NCI-H187 (cell line): Measurements from ENCODE around the gene GBP7.
"Not testable (repeated sequence)": the region's sequence is repeated elsewhere in the genome, so short reads cannot be mapped to it uniquely, and the experiment has no call there.

Source experiments
- DNase-seq, 2 experiments: peaks; one replicate each; lab custom pipeline; 2025; lab: John Stamatoyannopoulos, UW

The GBP7 gene

DNA sequence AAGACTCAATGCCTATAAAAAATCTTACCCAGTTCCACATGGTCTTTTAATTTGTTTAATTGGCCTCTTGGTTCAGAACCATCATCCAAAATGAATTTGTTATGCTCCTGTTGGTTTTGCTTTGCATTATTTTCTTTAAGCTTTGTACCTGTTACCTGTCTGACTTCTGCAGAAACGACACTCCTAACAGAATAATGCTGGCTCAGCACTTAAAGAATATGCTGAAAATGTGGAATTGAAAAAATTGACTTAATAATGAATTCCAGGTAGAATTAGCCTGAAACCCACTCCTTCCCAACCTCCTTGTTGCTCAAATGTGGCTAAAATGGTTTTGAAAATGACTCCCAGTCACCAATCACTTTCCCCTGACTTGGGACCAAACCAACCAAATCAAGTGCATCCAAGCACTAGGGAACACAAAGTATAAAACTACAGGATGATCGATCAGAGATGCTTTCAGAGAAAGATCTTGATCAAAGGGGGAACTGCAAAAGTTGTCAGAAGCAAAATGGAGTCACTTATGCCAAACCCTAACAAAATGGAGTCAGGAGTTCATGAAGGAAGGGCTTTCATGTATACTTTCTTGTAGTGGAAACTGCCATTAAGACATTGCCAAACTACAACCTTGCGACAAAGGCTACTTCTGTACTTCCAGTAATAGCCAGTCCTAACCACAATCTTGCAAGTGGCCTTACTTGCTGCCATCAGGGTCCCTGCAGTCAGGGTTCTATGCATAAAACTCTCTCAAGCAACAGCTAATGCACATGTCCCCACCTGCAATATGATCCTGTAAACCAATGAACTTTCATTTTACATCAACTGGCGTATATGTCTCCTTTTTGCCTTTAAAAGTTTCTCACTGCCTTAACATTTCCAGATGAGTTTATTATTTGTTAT lies 5.4 kb downstream of the GBP7 start:
- DNase-seq, result no peak

DNA sequence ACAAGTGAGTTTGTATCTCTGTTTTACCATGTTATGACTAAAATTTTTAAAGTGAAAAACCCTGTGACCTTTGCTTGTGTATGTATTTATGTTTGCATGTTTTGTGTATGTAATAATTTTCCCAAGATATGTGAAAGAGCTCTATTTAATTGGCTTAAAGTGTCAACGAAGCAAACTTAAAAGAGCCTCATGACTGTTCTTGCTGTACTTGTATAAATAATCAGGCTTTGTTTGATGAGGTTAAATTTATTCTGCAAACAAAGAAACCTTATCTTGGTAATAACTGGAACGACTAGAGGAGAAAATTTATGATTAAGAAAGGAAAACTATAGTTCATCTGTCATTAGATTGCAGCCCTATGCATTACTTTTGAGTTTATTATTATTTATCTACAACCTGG lies 6.6 kb downstream of the GBP7 start:
- DNase-seq, result no peak

DNA sequence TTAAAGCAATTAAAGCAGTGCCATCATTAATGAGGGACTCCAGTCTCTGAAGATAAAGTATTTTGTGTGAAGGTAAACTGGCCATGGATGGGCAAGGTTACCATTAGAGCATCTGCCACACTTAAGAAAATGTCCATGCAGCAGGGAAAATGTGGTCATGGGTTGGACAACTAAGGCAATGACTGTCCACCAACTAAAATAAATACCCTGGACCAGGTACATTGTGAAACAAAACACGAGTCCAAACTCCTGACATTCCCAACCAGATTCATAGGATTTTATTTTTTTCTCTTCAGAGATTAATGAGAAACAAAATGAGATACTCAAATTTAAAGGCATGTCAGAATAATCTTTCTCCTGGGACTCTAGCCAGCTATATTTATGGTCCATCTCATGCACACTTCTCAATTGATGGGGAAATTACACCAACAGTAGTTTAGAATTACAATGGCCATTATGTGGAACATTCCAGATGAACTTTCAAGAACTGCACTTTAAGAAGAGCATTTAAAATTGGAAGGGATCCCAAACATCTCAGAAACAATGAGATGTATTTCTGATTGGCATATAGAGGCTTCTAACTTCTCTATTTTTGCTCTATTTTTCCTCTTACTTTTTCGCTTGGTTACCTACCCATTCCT lies 8.1 kb downstream of the GBP7 start:
- DNase-seq, result no peak

DNA sequence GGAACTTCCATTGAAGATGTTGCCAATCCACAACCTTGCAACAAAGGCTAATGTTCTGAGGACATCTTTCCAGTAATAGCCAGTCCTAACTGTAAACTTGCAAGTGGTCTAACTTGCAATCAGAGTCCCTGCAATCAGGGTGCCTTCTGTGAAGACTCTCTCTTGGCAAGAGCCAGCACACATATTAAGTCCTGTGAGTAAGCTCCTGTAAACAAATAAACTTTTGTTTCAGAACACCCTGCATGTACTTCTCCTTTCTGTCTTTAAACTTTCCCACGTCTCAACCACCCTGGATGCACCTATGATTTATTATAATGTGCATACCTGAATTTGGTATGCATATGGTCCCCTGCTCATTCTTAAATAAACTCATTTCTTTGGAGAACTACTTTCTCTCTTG lies 9.1 kb downstream of the GBP7 start:
- no peak for DNase-seq

DNA sequence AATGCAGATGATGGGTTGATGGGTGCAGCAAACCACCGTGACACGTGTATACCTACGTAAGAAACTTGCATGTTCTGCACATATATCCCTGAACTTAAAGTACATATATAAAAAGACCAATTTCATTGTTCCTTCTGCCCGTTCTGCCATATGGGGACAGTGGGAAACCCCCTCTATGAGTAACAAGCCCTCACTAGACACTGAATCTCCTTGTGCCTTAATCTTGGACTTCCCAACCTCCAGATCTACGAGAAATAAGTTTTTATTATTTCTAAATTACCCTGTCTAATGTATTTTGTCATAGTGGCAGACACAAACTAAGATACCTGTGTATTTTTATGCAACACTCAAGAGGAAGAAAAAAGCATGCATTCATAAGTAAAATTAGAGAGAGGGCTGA lies 10.0 kb downstream of the GBP7 start:
- DNase-seq, result no peak

DNA sequence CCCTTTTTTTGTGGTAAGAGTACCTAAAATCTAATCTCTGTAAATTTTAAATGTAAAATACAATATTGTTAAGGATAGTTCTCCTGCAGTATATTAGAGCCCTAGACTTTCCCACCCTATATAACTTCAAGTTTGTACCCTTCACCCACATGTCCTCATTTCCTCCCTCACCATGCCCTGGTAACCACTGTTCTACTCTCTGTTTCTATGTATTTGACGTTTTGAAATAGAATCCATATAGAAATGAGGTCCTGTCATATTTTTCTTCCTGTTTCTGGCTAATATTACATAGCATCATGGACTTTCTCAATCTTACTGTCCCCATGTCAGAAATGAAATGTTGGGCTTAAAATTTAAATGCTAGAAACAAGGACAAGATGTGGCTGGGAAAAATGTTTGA lies 24.8 kb downstream of the GBP7 start:
- DNase-seq, result no peak

DNA sequence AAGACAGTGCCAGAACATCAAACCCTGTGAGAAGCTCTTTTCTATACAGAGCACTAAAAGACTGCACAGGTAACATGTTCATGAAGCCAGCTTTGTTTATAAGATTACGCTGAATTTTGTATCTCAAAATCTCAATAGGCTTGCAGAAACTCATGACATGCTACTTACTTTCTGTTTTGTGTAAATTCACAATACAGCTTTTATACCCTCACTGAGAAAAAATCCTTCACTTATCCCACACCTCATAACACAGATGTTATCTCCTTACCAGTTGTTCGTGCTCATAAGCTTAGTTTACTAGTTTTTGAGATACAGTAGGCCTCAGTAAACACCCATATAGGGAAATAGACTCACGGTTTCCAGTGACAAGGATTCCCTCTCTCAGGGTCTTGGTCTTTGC lies 25.8 kb downstream of the GBP7 start:
- DNase-seq, result no peak

DNA sequence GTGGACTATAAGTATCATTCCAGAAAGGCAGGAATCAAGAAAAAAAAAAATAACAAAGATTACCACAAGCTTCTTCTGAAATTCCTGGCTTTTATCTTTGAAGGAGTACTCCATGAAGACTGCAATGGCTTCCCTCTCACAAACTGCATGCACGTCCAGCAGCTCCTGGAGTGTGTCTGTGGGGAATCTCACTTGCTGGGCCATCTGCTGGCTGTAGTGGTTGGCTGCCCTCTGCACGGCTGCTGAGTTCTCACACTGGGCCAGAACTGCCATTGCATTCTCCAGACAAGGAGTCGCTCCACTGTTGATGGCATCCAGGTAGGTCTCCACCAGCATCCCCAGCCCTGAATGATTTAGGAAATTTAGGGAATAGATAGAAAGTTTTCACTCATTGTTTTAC lies 26.6 kb downstream of the GBP7 start:
- DNase-seq, result no peak

DNA sequence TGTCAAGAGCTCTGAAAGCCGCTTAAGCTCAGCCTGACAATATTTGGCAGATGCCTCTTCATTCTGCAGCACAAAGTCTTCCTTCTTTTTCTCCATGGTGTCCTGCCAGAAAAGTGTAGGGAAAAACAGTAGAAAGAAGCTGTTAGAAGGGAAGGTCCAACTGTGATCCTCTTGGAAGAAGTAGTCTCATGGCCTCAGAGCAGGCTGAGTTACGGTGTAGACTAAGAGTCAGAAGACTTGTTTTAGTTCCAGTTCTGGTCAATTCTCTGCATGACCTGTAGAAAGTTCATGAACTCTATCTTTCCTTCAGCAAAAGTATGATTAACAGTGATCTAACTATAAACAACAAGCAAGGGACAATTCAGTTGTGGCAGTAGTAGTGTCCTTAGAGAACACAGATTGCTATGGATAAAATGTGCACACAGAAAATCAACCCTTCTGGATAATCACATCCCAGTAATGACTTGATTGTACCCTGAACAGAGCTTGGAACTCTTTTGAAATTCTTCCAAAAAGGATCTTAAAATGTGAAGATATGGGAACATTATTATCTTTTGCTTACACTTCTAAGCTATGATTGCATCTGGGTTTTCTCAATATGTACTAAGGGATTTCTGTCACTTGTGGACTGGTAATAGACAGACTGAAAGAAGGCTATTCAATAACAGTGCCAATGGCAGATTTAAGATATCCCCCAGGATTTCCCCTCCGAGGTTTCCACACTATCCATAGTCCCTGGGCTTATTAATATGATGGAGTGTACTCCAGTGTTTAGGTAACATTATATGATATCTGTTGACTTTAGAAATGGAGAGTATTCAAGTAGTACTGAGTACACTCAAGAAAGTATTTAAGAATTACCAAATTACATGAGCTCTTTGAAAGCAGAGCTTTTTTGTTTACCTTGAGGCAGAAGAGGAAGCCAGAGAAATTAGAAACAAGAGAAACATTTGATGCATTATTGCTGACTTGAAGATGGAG lies 27.8 kb downstream of the GBP7 start:
- no peak for DNase-seq

DNA sequence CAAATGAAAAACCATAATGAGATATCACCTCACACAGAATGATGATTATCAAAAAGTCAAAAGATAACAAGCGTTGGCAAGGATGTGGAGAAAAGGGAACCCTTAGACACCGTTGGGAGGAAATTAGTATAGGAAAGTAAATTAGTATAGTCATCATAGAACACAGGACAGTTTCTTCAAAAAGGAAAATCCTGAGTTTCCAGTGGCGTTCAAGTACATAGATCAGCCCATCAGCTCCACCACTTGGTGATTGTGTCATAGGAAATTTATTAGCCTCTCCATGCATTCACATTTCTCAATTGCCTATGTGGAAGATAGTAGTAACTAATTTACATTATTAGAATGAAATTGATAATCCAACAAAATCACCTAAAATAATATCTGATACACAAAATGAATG lies 29.1 kb downstream of the GBP7 start:
- DNase-seq, result no peak

DNA sequence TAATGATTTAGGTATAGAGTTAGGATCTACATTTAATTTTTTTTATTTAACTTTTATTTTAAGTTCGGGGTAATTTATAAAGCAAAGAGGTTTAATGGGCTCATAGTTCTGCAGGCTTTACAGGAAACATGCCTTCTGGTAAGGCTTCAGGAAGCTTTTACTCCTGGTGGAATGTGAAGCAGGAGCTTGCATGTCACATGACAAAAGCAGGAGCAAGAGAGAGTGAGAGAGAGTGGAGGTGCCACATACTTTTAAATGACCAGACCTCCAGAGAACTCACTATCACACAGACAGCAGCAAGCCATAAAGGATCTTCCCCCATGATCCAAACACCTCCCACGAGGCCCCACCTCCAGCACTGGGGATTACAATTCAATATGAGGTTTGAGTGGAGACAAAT lies 32.3 kb downstream of the GBP7 start:
- DNase-seq, result no peak

DNA sequence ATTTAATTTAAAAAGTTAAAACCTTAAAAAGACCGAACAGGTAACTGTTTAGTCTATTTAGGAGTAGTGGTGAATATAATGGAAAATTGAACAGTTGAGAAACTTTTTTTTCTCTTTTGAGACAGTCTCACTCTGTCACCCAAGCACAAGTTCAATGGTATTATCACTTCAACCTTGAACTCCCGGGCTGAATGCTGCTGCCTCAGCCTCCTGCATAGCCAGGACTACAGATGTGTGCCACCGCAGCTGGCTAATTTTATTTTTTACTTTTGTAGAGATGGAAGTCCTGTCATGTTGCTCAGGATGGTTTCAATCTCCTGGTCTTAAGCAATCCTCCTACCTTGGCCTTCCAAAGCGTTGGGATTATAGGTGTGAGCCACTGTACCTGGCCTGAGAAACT lies 33.6 kb downstream of the GBP7 start:
- no peak for DNase-seq

DNA sequence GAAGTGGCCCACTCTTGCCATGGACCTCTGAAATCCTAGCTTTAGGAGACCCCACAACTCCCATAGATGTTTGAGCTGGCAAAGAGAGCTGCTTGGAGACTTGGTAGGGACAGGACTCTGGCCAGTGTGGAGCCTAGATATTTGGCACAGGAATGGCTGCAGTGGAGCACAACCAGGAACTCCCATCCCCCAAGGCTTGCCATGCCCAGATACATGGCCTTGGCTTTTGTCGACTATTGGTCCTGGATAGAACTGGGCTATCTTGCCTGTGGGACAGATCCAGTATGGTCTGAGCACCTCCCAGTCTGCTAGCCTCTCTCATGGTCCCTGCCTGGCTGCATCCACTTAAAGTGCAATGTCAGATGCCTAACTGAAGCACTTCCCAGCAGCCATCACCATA lies 42.1 kb downstream of the GBP7 start:
- no peak for DNase-seq

DNA sequence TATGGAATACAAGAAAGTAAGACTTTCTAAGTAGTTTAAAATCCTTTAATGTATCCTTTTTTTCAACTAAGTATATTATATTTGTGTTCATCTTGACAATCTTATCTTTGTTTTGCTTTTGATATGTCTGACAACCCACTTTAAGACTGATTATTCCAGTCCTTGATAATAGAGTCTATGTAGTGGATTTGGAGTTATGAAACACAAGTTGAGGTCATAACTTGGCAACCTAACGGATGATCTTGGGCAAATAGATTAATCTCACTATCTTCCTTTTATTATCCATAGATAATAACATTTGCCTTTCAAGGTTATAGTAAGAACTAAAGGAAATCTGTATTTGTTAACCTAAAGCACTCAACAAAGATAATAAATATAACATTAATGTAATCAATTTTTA lies 45.1 kb downstream of the GBP7 start:
- no peak for DNase-seq

DNA sequence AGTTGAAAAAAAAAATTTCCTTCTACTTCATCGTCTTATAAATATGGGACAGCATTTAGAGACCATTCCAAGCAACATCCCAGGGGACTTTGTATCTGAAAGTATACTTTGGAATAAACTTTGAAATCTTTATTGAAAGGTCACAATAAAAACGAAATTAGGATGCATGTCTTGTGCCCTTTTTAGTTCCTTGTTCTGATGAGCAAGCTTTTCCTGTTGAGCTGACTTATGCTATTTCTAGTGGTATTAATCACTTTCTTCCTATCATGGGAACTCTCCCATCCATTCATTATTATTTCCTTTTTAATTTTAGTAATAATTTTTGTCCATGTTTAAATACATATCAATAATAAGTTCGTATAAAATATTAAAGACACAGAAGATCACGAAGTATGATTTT lies 45.9 kb downstream of the GBP7 start:
- DNase-seq, result no peak

DNA sequence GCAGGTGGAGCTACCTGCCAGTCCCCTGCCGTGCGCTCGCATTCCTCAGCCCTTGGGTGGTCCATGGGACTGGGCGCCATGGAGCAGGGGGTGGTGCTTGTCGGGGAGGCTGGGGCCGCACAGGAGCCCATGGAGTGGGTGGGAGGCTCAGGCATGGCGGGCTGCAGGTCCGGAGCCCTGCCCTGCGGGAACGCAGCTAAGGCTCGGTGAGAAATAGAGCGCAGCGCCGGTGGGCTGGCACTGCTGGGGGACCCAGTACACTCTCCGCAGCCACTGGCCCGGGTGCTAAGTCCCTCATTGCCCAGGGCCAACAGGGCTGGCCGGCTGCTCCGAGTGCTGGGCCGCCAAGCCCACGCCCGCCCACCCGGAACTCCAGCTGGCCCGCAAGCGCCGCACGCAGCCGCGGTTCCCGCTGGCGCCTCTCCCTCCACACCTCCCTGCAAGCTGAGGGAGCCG lies 47.8 kb downstream of the GBP7 start:
- not testable (repeated sequence) for DNase-seq

DNA sequence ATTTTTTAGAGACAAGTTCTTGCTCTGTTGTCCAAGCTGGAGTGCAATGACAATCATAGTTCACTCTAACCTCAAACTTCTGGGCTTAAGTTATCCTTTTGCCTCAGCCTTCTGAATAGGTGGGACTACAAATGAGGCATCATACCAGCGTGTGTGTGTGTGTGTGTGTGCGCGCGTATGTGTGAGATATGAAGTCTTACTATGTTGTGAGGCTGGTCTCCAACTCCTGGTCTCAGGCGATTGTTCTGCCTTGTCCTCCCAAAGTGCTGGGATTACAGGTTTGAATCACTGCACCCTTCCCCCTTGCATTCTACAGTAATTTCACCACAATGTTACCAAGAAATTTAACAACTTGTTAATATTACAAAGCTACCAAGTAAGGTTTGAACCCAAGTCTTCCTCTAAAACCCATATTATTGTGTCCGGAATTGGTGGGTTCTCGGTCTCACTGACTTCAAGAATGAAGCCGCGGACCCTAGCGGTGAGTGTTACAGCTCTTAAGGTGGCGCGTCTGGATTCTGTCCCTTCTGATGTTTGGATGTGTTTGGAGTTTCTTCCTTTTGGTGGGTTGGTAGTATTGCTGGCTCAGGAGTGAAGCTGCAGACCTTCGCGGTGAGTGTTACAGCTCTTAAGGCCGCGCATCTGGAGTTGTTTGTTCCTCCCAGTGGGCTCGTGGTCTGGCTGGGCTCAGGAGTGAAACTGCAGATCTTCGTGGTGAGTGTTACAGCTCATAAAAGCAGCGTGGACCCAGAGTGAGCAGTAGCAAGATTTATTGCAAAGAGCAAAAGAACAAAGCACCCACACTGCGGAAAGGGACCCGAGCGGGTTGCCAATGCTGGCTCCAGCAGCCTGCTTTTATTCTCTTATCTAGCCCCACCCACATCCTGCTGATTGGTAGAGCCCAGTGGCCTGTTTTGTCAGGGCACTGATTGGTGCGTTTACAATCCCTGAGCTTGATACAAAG lies 48.9 kb downstream of the GBP7 start:
- not testable (repeated sequence) for DNase-seq

DNA sequence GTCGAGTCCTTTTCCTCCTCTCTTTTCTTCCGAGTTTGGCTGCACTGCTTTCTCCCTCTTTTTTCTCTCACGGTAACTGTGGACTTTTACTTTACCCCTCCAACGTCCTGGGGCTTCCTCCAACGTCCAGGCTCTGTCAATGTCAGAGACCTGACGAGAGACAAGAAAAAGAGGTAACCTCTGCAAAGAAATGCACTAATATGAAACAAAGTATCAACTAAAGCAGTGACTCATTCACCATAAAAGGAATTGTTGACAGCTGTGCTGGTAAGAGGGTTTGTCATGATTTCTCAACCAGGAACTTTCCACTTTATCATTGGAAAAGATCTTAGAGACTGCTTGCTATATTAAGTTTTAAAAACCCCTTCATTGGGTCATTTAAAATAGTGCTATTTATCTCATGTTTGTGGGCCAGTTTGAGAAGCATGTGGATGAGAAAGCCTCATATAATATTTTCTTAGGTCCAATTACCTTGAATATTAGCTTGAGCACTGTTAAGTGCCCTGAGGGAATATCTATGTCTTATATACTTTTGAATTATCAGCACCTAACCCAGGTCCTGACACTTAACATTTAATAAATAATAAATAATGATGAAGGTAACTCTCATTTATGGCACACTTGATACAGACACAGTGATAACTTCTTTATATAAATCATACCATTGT lies 49.8 kb downstream of the GBP7 start, which contains the start of gene GBP2:
Gene GBP2 (minus strand): TSS at position 202 of the 668 bp plus-strand sequence. CDS start 4,148 bp downstream, outside the sequence.
- no peak for DNase-seq

DNA sequence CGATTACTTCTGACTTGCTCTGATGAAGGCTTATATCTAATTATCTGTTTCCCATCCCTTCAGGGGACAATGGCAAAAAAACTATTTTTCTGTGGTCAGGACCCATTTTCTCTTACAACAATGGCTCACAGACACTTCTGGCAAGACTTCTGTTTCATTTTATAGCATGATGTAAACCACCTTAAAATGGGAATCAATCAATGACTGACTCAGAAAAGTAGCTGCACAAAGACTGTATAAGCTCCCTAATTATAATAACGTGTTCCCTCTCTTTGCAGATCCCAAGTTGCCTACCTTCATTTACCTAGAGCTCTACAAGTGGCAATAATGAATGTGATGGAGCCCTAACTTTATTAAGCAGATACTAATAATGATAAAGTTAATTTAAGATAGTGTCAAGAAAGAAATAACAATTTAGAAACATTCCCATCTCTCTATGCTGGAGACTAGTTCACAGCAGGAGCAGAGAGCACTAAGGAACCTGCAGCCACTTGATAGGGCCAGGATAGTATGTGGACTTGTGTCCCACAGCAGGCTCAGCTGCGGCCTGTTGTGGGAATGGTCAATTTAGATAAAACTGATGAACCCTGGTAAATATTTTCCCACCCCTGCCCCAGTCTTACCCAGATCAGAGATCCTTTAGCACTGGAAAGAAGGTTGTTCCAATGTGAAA lies 50.4 kb downstream of the GBP7 start:
- DNase-seq, result no peak

DNA sequence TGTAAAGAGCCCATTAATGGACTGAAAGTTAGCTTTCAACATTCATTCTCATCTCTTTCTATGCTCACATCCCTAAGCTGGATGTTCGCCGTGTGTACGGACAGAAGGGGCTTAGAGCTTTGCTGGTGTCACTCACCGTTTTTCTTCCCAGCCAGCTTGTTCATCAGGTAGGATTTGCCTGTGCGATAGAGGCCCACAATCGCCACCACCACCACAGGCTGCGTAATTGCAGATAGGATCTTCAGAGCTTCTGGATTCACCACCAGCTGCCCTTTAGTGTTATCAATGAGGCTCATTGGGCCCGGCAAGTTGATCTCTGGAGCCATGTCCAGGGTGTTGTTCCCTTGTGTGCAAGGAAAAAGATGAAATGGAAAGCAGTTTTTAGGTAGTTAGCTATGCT lies 54.2 kb downstream of the GBP7 start:
- DNase-seq, result no peak
